ENCODE data around the gene ACOXL. TPM values are rescaled to one million over a fixed set of nuclear protein-coding genes. Genes with fewer than 3 reads are reported as not detected.

The ACOXL gene
- total RNA-seq, 2 experiments from 2014 or later: 0.14 to 0.56 TPM

GRCh38 chr2:111028720-111029119 lies 296.3 kb downstream of the ACOXL start:
- H3K27ac Mint-ChIP-seq: no peak overlapping the region
- ATAC-seq (peak; percentile 55), DNase-seq (peak; percentile 35)
- H3K36me3 Mint-ChIP-seq (ENCODE audit: low read depth): no peaks in the 10 kb centered on the region
- no peak for TF ChIP-seq CTCF (IDR thresholded peaks at IDR 0.05)
- ChIA-PET CTCF (interaction anchor here (1.0 to 1.3 kb wide), 3 partner anchors 12 to 217 kb away, joined by 3 read pairs; no protein-coding TSS in a partner anchor), POLR2A (interaction anchor here (1.0 kb wide), 1 partner anchor 8 kb away, joined by 4 read pairs; no protein-coding TSS in a partner anchor)
- peaks cover 22% of the 10 kb centered on the region for H3K4me1 Mint-ChIP-seq (ENCODE audit: low read depth)
- H3K27me3 Mint-ChIP-seq: peaks cover 25% of the 10 kb centered on the region
- H3K4me3 Mint-ChIP-seq: no peak overlapping the region
- intact Hi-C loops (cut with micrococcal nuclease): no loop called here
- peaks cover 4% of the 10 kb centered on the region for H3K9me3 Mint-ChIP-seq

GRCh38 chr2:111029181-111029927 lies 297.0 kb downstream of the ACOXL start:
- peaks cover 4% of the 10 kb centered on the region for H3K9me3 Mint-ChIP-seq
- ATAC-seq (no peak), DNase-seq (no peak)
- ChIA-PET POLR2A (interaction anchor here (2.0 kb wide), 1 partner anchor 23 kb away, joined by 6 read pairs; no protein-coding TSS in a partner anchor), CTCF (interaction anchor here (1.2 to 1.3 kb wide), 2 partner anchors 20 to 217 kb away, joined by 3 read pairs; no protein-coding TSS in a partner anchor)
- H3K4me3 Mint-ChIP-seq: no peak overlapping the region
- H3K27me3 Mint-ChIP-seq: peaks cover 24% of the 10 kb centered on the region
- no peak for TF ChIP-seq CTCF (IDR thresholded peaks at IDR 0.05)
- peaks cover 23% of the 10 kb centered on the region for H3K4me1 Mint-ChIP-seq (ENCODE audit: low read depth)
- H3K36me3 Mint-ChIP-seq (ENCODE audit: low read depth): no peaks in the 10 kb centered on the region
- intact Hi-C loops (cut with micrococcal nuclease): no loop called here
- H3K27ac Mint-ChIP-seq: no peak overlapping the region

- POLR2A ChIA-PET: interaction anchor here (2.0 kb wide), 1 partner anchor 22 kb away, joined by 6 read pairs; no protein-coding TSS in a partner anchor
- Mint-ChIP-seq H3K27me3 (peaks cover 26% of the 10 kb centered on the region), H3K36me3 (ENCODE audit: low read depth) (no peaks in the 10 kb centered on the region), H3K4me3 (no peak overlapping the region), H3K4me1 (ENCODE audit: low read depth) (peaks cover 23% of the 10 kb centered on the region), H3K9me3 (peaks cover 4% of the 10 kb centered on the region), H3K27ac (no peak overlapping the region)
- no peak for ATAC-seq
- DNase-seq: no peak
- intact Hi-C loops (cut with micrococcal nuclease): no loop called here
- no peak for TF ChIP-seq CTCF (IDR thresholded peaks at IDR 0.05)
- CTCF ChIA-PET: interaction anchor here (1.2 kb wide), 1 partner anchor 11 kb away, joined by 3 read pairs; no protein-coding TSS in a partner anchor
Observed at GRCh38 chr2:111030260-111030891, 298.0 kb downstream of the ACOXL start.

GRCh38 chr2:111030945-111031344 lies 298.6 kb downstream of the ACOXL start:
- Mint-ChIP-seq H3K9me3 (peaks cover 4% of the 10 kb centered on the region), H3K4me1 (ENCODE audit: low read depth) (peaks cover 24% of the 10 kb centered on the region), H3K36me3 (ENCODE audit: low read depth) (no peaks in the 10 kb centered on the region), H3K27ac (no peak overlapping the region), H3K4me3 (no peak overlapping the region), H3K27me3 (peaks cover 25% of the 10 kb centered on the region)
- intact Hi-C loops (cut with micrococcal nuclease): no loop called here
- ChIA-PET CTCF (interaction anchor here (1.2 kb wide), 1 partner anchor 10 kb away, joined by 3 read pairs; no protein-coding TSS in a partner anchor), POLR2A (interaction anchor here (2.0 kb wide), 1 partner anchor 21 kb away, joined by 6 read pairs; no protein-coding TSS in a partner anchor)
- no peak for TF ChIP-seq CTCF (IDR thresholded peaks at IDR 0.05)
- DNase-seq (no peak), ATAC-seq (no peak)

All from activated CD8-positive, alpha-beta T cell treated with anti-CD3 and anti-CD28 coated beads for 36 hours (primary cell).